Esophagus muscularis mucosa (tissue), 4 donors: ENCODE results near the gene ADAMTS9. TPM values are rescaled to one million over a fixed set of nuclear protein-coding genes. Genes with fewer than 3 reads are reported as not detected.

Experiments
- DNase-seq: peaks from one replicate; pipeline ENCODE4 v3.0.0-alpha.2; 2017; ENCODE audit errors: extremely low spot score
- H3K27ac ChIP-seq, 4 donors: fragments of 200-600 bp; sonication (generic); replicated peaks in 1 of 4; 1 replicate in 3 of 4; 2 replicates in 1 of 4; pipeline ENCODE4 v1.5.1; 2016 to 2019; ENCODE audit warnings: mild to moderate bottlenecking in 1 of 4
- H3K27me3 ChIP-seq, 4 donors: fragments of 200-600 bp; sonication (generic); one replicate each; pipeline versions ENCODE4 v1.5.1 to v1.6.0; 2016 to 2019
- H3K36me3 ChIP-seq, 4 donors: fragments of 200-600 bp; sonication (generic); one replicate each; pipeline ENCODE4 v1.5.1; 2016 to 2019
- H3K4me1 ChIP-seq, 4 donors: fragments of 200-600 bp; sonication (generic); one replicate each; pipeline ENCODE4 v1.5.1; 2016 to 2019
- H3K4me3 ChIP-seq, 4 donors: fragments of 200-600 bp; sonication (generic); 1 replicate in 2 of 4; 2 replicates in 2 of 4; pipeline ENCODE4 v1.5.1; 2016 to 2019; ENCODE audit warnings: mild to moderate bottlenecking in 4 of 4, moderate library complexity in 1 of 4
- H3K9me3 ChIP-seq, 4 donors: fragments of 200-600 bp; sonication (generic); 1 replicate in 3 of 4; 2 replicates in 1 of 4; pipeline ENCODE4 v1.5.1; 2016 to 2019
- EP300 ChIP-seq: sonication (generic); formaldehyde crosslinking; IDR thresholded peaks from one replicate; pipeline ENCODE4 v1.6.1; 2017; ENCODE audit warnings: antibody characterized with exemption
- POLR2A ChIP-seq: fragments of 450-650 bp; IDR thresholded peaks from one replicate; pipeline ENCODE4 v1.6.1; 2017; ENCODE audit warnings: antibody characterized with exemption, moderate library complexity, mild to moderate bottlenecking, low read depth
- POLR2AphosphoS5 ChIP-seq, 2 donors: sonication (generic); formaldehyde crosslinking; IDR thresholded peaks; one replicate each; pipeline ENCODE4 v1.6.1; 2017; ENCODE audit warnings: antibody characterized with exemption in 2 of 2
- WGBS: methylation state at CpG from one replicate; pipeline ENCODE4 v1.1.5; 2018; 5-methylcytosine and 5-hydroxymethylcytosine counted together
- intact Hi-C: fragments of 100-400 bp; cut with DNase I; formaldehyde crosslinking; loops from one replicate; pipeline ENCODE4 v1.15.1; 2023
- total RNA-seq, 4 donors: library from RNA; depleted of rRNA; stranded (reverse); fragments of >200 nt; gene quantifications; one replicate each; pipeline versions ENCODE4 v1.1.0 to v1.2.1, GENCODE V29; 2016
- TF ChIP-seq, protein P1 (sequence below), 3 experiments: fragments of 200-600 bp in 2 of 3; fragments of 450-650 bp in 1 of 3; sonication (generic) in 2 of 3; IDR thresholded peaks; one replicate each; pipeline ENCODE4 v1.5.1; 2017 to 2019; ENCODE audit warnings: antibody characterized with exemption in 3 of 3, mild to moderate bottlenecking in 2 of 3, moderate library complexity in 1 of 3

Gene ADAMTS9
- total RNA-seq, 4 donors from 2014 or later = 45.3 to 142 (median 56.6) TPM

DNA sequence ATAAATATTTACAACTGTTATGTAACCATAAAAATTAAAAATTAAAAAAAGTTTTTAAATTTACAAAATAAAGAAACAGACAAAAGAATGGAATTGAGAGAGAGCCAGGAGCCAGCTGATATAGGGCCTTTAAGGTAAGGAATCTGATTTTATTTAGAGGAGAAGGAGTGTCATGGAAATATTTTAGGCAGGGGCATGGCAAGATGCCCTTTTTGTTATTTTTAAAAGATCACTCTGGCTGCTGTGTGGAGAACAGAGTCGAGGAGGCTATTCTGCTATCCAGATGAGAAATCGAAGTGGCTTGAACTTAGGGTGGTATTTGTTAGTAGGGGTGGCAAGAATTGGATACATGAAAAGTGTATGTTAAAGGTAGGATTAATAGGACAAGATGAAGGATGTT, 9.1 kb upstream of the ADAMTS9 start:
- Histone ChIP-seq H3K36me3 (no peaks in the 10 kb centered on the region), H3K4me3 (no peak overlapping the region), H3K4me1 (peaks cover 23 to 33% (median 29%) of the 10 kb centered on the region in 4 donors), H3K27ac (no peak overlapping the region), H3K9me3 (no peaks in the 10 kb centered on the region), H3K27me3 (no peaks in the 10 kb centered on the region)
- intact Hi-C loops = no loop called here
- no peak for TF ChIP-seq EP300
- no peak for DNase-seq
- WGBS = 55% methylated on average over 2 of the region's 2 CpGs

DNA sequence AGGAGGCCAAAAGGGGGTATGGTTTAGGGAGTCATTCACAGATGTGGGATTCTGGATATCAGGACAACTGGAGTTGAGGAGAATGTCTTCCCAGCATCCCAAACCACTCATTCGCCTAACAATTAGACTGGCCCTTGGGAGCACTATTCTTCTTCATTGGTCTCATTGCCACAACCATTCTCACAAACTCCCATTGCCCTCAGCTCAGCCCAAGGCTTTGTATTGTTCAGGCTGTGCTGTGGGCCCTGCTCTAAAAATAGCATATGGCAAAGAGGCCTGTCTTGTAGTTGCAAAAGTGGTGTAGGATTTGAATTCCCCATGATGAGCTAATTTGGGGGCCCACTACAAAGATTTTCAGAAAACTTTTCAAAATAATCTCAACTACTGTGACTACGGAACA, 6.3 kb upstream of the ADAMTS9 start:
- H3K4me1 ChIP-seq = peaks cover 31 to 54% (median 46%) of the 10 kb centered on the region in 4 donors
- H3K4me3 ChIP-seq = no peak overlapping the region
- no peak overlapping the region for H3K27ac ChIP-seq
- intact Hi-C loops = no loop called here
- DNase-seq = no peak
- no peaks in the 10 kb centered on the region for H3K36me3 ChIP-seq
- TF ChIP-seq POLR2AphosphoS5 (IDR thresholded peaks at IDR 0.05) (no peak), EP300 (no peak), POLR2A (no peak)
- TF ChIP-seq, protein P1, sequence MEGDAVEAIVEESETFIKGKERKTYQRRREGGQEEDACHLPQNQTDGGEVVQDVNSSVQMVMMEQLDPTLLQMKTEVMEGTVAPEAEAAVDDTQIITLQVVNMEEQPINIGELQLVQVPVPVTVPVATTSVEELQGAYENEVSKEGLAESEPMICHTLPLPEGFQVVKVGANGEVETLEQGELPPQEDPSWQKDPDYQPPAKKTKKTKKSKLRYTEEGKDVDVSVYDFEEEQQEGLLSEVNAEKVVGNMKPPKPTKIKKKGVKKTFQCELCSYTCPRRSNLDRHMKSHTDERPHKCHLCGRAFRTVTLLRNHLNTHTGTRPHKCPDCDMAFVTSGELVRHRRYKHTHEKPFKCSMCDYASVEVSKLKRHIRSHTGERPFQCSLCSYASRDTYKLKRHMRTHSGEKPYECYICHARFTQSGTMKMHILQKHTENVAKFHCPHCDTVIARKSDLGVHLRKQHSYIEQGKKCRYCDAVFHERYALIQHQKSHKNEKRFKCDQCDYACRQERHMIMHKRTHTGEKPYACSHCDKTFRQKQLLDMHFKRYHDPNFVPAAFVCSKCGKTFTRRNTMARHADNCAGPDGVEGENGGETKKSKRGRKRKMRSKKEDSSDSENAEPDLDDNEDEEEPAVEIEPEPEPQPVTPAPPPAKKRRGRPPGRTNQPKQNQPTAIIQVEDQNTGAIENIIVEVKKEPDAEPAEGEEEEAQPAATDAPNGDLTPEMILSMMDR (IDR thresholded peaks at IDR 0.05) = no peak
- no peaks in the 10 kb centered on the region for H3K9me3 ChIP-seq
- WGBS = 91% methylated on average over 2 of the region's 2 CpGs
- no peaks in the 10 kb centered on the region for H3K27me3 ChIP-seq

DNA sequence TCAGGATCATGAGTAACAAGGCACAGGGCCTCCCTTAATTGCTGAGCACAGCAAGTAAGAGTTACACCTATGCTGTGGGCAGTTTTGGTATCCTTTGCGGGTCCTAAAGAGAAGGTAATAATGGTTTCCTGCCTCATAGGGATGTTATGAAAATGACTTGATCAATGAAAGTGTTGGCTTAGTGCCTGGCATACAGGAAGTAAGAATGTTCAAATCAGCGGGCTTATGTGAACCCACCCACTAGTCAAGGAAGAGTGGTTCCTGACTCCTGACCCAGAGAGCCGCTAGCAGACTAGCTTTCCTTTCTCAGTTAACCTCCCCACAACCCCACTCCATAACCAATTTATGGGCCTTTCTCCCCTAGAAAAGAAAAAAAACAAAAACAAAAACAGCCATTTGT, 5.2 kb upstream of the ADAMTS9 start:
- no peaks in the 10 kb centered on the region for H3K9me3 ChIP-seq
- H3K36me3 ChIP-seq = no peaks in the 10 kb centered on the region
- DNase-seq = peak; percentile 14
- WGBS = 71% methylated on average over 3 of the region's 3 CpGs
- TF ChIP-seq EP300 (no peak), POLR2A (no peak), POLR2AphosphoS5 (IDR thresholded peaks at IDR 0.05) (no peak)
- TF ChIP-seq, protein P1 (IDR thresholded peaks at IDR 0.05) = no peak
- no peak overlapping the region for H3K27ac ChIP-seq
- no peaks in the 10 kb centered on the region for H3K27me3 ChIP-seq
- intact Hi-C loops = no loop called here
- H3K4me3 ChIP-seq = no peak overlapping the region
- peaks cover 38 to 60% (median 49%) of the 10 kb centered on the region in 4 donors for H3K4me1 ChIP-seq

DNA sequence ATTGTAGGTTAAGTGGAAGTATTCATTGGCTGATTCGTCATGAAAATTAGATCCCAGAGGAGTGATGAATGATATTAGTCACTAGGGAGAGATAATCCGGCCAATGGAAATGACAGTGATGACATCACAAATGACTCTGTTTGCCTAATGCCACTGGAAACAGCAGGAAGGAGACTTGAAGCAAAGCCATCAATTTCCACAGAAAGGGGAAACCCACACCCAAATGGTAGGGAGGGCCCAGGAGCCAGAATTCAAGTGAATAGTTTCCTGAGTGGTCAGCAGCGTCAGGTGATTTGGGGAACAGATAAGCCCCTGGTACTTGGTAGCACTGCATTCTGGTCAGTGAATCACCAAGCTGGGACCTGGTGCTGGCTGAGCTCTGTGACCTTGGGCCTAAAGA, 3.3 kb upstream of the ADAMTS9 start:
- intact Hi-C loops = no loop called here
- peaks cover 33 to 51% (median 45%) of the 10 kb centered on the region in 4 donors for H3K4me1 ChIP-seq
- no peak overlapping the region for H3K4me3 ChIP-seq
- peaks cover 0 to 6% (median 0%) of the 10 kb centered on the region in 4 donors for H3K36me3 ChIP-seq
- H3K27me3 ChIP-seq = peaks cover 0 to 3% (median 0%) of the 10 kb centered on the region in 4 donors
- no peak for DNase-seq
- TF ChIP-seq POLR2AphosphoS5 (IDR thresholded peaks at IDR 0.05) = peak; percentile 46 to 56
- TF ChIP-seq POLR2A = no peak
- TF ChIP-seq, protein P1 (IDR thresholded peaks at IDR 0.05) = no peak
- no peak for TF ChIP-seq EP300
- H3K9me3 ChIP-seq = no peaks in the 10 kb centered on the region
- H3K27ac ChIP-seq = peak overlapping the region in 1 of 4 donors; percentile 98
- 75% methylated on average over 3 of the region's 3 CpGs for WGBS

DNA sequence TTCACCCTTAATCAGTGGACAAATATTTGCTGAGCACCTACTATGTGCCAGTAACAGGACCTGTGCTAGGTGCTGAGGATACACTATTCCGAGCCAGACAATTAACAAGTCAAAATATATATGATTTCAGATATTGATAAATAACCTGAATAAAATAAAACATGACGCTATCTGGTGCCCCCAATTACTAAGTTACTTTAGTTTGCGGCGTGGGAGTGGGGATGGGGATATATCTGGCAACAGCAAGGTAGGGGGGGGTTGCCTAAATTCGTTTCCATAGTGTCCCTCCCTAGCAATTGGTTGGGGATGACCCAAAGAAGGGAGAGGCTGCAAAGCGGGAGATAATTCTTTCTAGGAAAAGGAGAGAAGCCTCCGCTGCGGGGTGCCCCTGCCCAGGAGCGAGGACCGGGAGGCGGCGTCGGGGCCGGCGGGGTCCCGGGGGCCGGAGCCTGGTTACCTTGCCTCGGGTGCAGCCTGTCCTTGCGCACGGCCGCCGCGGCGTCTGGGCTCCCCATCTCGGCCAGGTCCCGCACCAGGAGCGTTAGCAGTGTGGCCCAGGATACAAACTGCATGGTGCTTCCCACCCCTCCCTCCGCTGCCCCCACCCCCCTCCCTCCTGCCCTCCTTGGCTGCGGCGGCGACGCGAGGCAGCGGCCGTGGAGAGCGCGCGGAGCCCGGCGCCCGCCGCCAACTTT, 567 bp downstream of the ADAMTS9 start:
- peaks cover 20 to 47% (median 42%) of the 10 kb centered on the region in 4 donors for H3K4me1 ChIP-seq
- H3K9me3 ChIP-seq = no peaks in the 10 kb centered on the region
- no peak for DNase-seq
- H3K27ac ChIP-seq = peak overlapping the region; percentile 97 to 98 (median 97)
- under 1% methylated on average over 13 of the region's 42 CpGs for WGBS
- peak overlapping the region; percentile 74 to 84 (median 76) for H3K4me3 ChIP-seq
- intact Hi-C loops = loop anchor here (5.0 to 10.0 kb wide), 3 partner anchors 80 to 558 kb away; no protein-coding TSS in a partner anchor
- H3K27me3 ChIP-seq = peaks cover 0 to 3% (median 0%) of the 10 kb centered on the region in 4 donors
- no peak for TF ChIP-seq POLR2A
- TF ChIP-seq, protein P1 (IDR thresholded peaks at IDR 0.05) = no peak
- no peak for TF ChIP-seq EP300
- no peak for TF ChIP-seq POLR2AphosphoS5 (IDR thresholded peaks at IDR 0.05)
- H3K36me3 ChIP-seq = peaks cover 0 to 31% (median 1%) of the 10 kb centered on the region in 4 donors
